C4-2B (cell line): ENCODE measurements around the gene ACVR1B.

ENCODE experiments used
- CTCF ChIP-seq: fragments of 450-650 bp; conservative IDR thresholded peaks from 2 replicates; pipeline ENCODE4 v1.5.1; 2017; ENCODE audit warnings: mild to moderate bottlenecking
- ZFX ChIP-seq: fragments of 450-650 bp; IDR thresholded peaks from 2 replicates; pipeline ENCODE4 v1.6.1; 2017

- TF ChIP-seq CTCF (no peak), ZFX (no peak)
Observed at GRCh38 chr12:51972849-51973273, 21.4 kb downstream of the ACVR1B start.
